ENCODE measurements around the gene ENOSF1. TPM values are rescaled to one million over a fixed set of nuclear protein-coding genes. Genes with fewer than 3 reads are reported as not detected.

The ENOSF1 gene
- total and polyA plus RNA-seq, 10 of the 15 experiments (the other 5 are each of a cell fraction or from before 2014, with no cell fraction given) = 12.5 to 43.3 (median 29.5) TPM

DNA sequence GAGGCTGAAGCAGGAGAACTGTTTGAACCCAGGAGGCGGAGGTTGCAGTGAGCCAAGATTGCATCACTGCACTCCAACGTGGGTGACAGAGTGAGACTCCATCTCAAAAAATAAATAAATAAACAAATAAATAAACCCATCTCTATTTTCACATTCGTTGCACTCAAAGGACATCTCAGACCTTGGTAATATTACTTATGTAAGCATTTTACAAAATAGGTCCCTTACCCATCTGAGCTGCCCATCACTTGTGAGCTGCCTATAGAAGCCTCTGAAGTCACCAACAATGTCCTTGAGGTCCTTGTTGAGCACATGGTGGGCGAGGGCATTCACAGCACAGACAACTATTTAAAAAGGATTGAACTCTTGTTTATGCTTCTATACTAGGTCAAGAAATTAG is 15.4 kb downstream of the ENOSF1 start:
- no peak for FAIRE-seq
- ChIA-PET POLR2A (no interaction called here), SMC1A (ENCODE audit: uncharacterized antibody, unreplicated experiment) (no interaction called here)

More for the DNA sequence above, 15.4 kb downstream of the ENOSF1 start:
- no TSS peak for BruUV-seq (replicated peaks)
- in situ Hi-C loops (cut with MboI) (no loop called here), intact Hi-C loops (cut with micrococcal nuclease; ENCODE audit: unreplicated experiment) (no loop called here)
- Histone ChIP-seq H3K36me3 (ENCODE audit: control insufficient read depth in 2 of 2, insufficient read depth in 2 of 2, low read length in 1 of 2) (no peaks in the 10 kb centered on the region; a peak in 1 of 4 replicates), H3K79me2 (ENCODE audit: control insufficient read depth, insufficient read depth, low read length) (no peaks in the 10 kb centered on the region; the same call in 1 of the 2 replicates), H3K27ac (ENCODE audit: control insufficient read depth, insufficient read depth) (no peak overlapping the region), H4K20me1 (ENCODE audit: control insufficient read depth, insufficient read depth) (no peaks in the 10 kb centered on the region), H3K9ac (ENCODE audit: control insufficient read depth, insufficient read depth, low read length) (no peak overlapping the region), H3K27me3 (replicated peaks in 1 of 2; ENCODE audit: control insufficient read depth in 2 of 2, insufficient read depth in 2 of 2, low read length in 1 of 2) (no peaks in the 10 kb centered on the region), H3K4me2 (ENCODE audit: control insufficient read depth, insufficient read depth) (no peak overlapping the region), H3K4me3 (no peak overlapping the region), H2AFZ (ENCODE audit: control insufficient read depth, low read depth, low read length) (no peak overlapping the region), H3K4me1 (ENCODE audit: control insufficient read depth, insufficient read depth, low read length) (no peaks in the 10 kb centered on the region), H3K9me3 (replicated peaks; ENCODE audit: control insufficient read depth, insufficient read depth, low read length) (no peaks in the 10 kb centered on the region)
- no peak for ATAC-seq
- RAD21 ChIA-PET (ENCODE audit: unreplicated experiment) = interaction anchor here (0.9 kb wide), 1 partner anchor 142 kb away, joined by 3 read pairs; no protein-coding TSS in a partner anchor
- TF ChIP-seq POLR2A (IDR thresholded peaks at IDR 0.05; ENCODE audit: low read depth, low read length) (no peak), SMAD1 (IDR thresholded peaks at IDR 0.05; ENCODE audit: low read depth, partially characterized antibody) (no peak), TARDBP (IDR thresholded peaks at IDR 0.05; ENCODE audit: borderline replicate concordance) (no peak), CHD4 (IDR thresholded peaks at IDR 0.05) (no peak), CBFB (IDR thresholded peaks at IDR 0.05; ENCODE audit: low read depth) (no peak), NRF1 (conservative IDR thresholded peaks at IDR 0.05; ENCODE audit: low read depth, low read length) (no peak), RFX5 (IDR thresholded peaks at IDR 0.05; ENCODE audit: low read depth, low read length) (no peak), FOXK2 (IDR thresholded peaks at IDR 0.05) (no peak)
- TF ChIP-seq, protein P1, sequence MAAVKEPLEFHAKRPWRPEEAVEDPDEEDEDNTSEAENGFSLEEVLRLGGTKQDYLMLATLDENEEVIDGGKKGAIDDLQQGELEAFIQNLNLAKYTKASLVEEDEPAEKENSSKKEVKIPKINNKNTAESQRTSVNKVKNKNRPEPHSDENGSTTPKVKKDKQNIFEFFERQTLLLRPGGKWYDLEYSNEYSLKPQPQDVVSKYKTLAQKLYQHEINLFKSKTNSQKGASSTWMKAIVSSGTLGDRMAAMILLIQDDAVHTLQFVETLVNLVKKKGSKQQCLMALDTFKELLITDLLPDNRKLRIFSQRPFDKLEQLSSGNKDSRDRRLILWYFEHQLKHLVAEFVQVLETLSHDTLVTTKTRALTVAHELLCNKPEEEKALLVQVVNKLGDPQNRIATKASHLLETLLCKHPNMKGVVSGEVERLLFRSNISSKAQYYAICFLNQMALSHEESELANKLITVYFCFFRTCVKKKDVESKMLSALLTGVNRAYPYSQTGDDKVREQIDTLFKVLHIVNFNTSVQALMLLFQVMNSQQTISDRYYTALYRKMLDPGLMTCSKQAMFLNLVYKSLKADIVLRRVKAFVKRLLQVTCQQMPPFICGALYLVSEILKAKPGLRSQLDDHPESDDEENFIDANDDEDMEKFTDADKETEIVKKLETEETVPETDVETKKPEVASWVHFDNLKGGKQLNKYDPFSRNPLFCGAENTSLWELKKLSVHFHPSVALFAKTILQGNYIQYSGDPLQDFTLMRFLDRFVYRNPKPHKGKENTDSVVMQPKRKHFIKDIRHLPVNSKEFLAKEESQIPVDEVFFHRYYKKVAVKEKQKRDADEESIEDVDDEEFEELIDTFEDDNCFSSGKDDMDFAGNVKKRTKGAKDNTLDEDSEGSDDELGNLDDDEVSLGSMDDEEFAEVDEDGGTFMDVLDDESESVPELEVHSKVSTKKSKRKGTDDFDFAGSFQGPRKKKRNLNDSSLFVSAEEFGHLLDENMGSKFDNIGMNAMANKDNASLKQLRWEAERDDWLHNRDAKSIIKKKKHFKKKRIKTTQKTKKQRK (IDR thresholded peaks at IDR 0.05; ENCODE audit: low read depth, low read length) = no peak
- WGBS (ENCODE audit: insufficient coverage, insufficient replicate concordance, low lambda C conversion rate, missing lambda C conversion rate) = 96% methylated on average over 4 of the region's 4 CpGs
- CTCF ChIA-PET = interaction anchor here (1.4 kb wide), 1 partner anchor 73 kb away, joined by 4 read pairs; no protein-coding TSS in a partner anchor
- DNase-seq (ENCODE audit: low read depth, low spot score) = no peak

Measured in GM12878 (cell line).